Aorta (tissue), 5 donors: Measurements from ENCODE around the gene GPRIN1. TPM values are rescaled to one million over a fixed set of nuclear protein-coding genes. Genes with fewer than 3 reads are reported as not detected.
"Not testable (repeated sequence)": the region's sequence is repeated elsewhere in the genome, so short reads cannot be mapped to it uniquely, and the experiment has no call there.

ENCODE experiments used
- ATAC-seq: fragments of 200-7000 bp; cut with Tn5 transposase; one replicate; pipeline ENCODE4 v1.9.1; 2022; ENCODE audit warnings: moderate library complexity; ENCODE audit not compliant: low FRiP score
- DNase-seq, 2 donors: peaks; one replicate each; pipeline ENCODE4 v3.0.0-alpha.2; 2020
- H3K27ac ChIP-seq, 2 donors: one replicate each; pipeline ENCODE4 v1.5.1; 2013; ENCODE audit warnings: low read length in 2 of 2, mild to moderate bottlenecking in 2 of 2, moderate library complexity in 2 of 2, control low read depth in 1 of 2, inconsistent platforms in 1 of 2, low read depth in 1 of 2
- H3K27me3 ChIP-seq, 2 donors: one replicate each; pipeline ENCODE4 v1.6.1; 2013; ENCODE audit warnings: control low read depth in 1 of 2, low read length in 1 of 2, mild to moderate bottlenecking in 1 of 2, moderate library complexity in 1 of 2; ENCODE audit not compliant: insufficient read depth in 2 of 2, control insufficient read depth in 1 of 2
- H3K36me3 ChIP-seq, 2 donors: one replicate each; pipeline ENCODE4 v1.6.1; 2013; ENCODE audit warnings: control low read depth in 1 of 2, low read length in 1 of 2, mild to moderate bottlenecking in 1 of 2; ENCODE audit not compliant: insufficient read depth in 2 of 2, control insufficient read depth in 1 of 2
- H3K4me1 ChIP-seq, 2 donors: one replicate each; pipeline ENCODE4 v1.6.1; 2013; ENCODE audit warnings: low read length in 2 of 2, control low read depth in 1 of 2, mild to moderate bottlenecking in 1 of 2, moderate library complexity in 1 of 2; ENCODE audit not compliant: insufficient read depth in 2 of 2, control insufficient read depth in 1 of 2
- H3K4me3 ChIP-seq, 2 donors: one replicate each; pipeline ENCODE4 v1.5.1; 2013; ENCODE audit warnings: low read length in 2 of 2, control low read depth in 1 of 2, mild to moderate bottlenecking in 1 of 2
- H3K9me3 ChIP-seq: one replicate; pipeline ENCODE4 v1.6.1; 2013; ENCODE audit warnings: mild to moderate bottlenecking, low read length; ENCODE audit not compliant: control insufficient read depth
- WGBS, 2 donors: extraction: QIAGEN DNeasy Blood & Tissue Kit; methylation state at CpG; one replicate each; pipeline ENCODE4 v1.1.7; 2013; 5-methylcytosine and 5-hydroxymethylcytosine counted together
- intact Hi-C, 2 donors: fragments of 100-400 bp; cut with DNase I; formaldehyde crosslinking; loops; one replicate each; pipeline versions ENCODE4 v1.14.2 to v1.15.0; 2022
- polyA plus RNA-seq, 2 donors: library from polyadenylated mRNA; stranded (reverse); fragments of 200-250 nt; gene quantifications; one replicate each; pipeline ENCODE4 v1.2.3, GENCODE V29; 2013
- total RNA-seq, 2 donors: library from RNA; stranded (reverse); fragmentation: NEBNext Ultra II Directional; extraction: Animal tissue kit (Norgen Biotek cat#: 25700); gene quantifications; one replicate each; pipeline ENCODE4 v1.2.1, GENCODE V29; 2021
- donor health status: healthy with polysubstance abuse.
- donor health status: Bipolar disorder and iron deficiency.
- donor health status: DM: no; HTN: no; CAD: no.
- donor health status: DM: no; HTN: no; CAD: no.
- donor health status: DM: yes; HTN: yes; CAD: no.

The GPRIN1 gene
- total and polyA plus RNA-seq, 4 donors, result 0.15 to 0.87 (median 0.66) TPM

DNA sequence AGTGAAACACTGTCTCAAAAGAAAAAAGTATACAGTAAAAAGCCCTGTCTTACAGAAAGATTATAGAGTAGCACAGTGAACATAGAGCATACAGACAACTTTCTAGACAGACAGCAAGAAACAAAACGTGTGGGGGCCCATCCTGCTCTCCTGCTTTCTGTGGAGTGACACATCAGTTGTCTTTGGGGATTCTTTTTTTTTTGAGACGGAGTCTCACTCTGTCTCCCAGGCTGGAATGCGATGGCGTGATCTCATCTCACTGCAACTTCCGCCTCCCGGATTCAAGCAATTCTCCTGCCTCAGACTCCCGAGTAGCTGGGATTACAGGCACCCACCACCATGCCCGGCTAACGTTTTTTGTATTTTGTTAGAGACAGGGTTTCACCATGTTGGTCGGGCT is 46.0 kb downstream of the GPRIN1 start:
- Histone ChIP-seq H3K9me3 (no peaks in the 10 kb centered on the region), H3K4me3 (no peak overlapping the region), H3K4me1 (no peaks in the 10 kb centered on the region), H3K27ac (no peak overlapping the region), H3K27me3 (no peaks in the 10 kb centered on the region), H3K36me3 (no peaks in the 10 kb centered on the region)
- intact Hi-C loops, result no loop called here
- DNase-seq (no peak), ATAC-seq (no peak)
- 76 to 78% methylated on average over 10 of the region's 10 CpGs for WGBS, 2 donors

DNA sequence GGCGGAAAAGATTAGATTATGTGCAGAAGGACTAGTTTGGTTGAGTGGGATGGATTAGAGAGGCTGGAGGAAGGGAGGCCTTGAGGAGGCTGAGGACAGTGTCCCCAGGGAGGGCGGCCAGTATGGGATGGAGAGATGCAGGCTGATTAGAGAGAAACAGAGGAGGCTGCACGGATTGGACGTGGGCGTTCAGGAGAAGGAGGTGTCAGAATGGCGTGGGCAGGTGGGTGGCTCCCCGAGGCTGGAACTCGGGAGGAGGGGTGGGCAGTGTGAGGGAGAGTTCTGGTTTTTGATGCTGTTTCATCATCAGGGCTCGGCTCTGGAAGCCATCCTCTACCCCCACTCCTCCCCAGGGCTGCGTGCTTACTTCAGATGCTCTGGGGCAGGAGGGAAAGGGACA is 47.8 kb downstream of the GPRIN1 start:
- no peak overlapping the region for H3K4me3 ChIP-seq
- DNase-seq, result no peak
- no peak overlapping the region for H3K27ac ChIP-seq
- WGBS, 2 donors, result 55 to 57% methylated on average over 10 of the region's 10 CpGs
- H3K36me3 ChIP-seq, result no peaks in the 10 kb centered on the region
- intact Hi-C loops, result no loop called here
- no peaks in the 10 kb centered on the region for H3K27me3 ChIP-seq
- no peaks in the 10 kb centered on the region for H3K9me3 ChIP-seq
- no peaks in the 10 kb centered on the region for H3K4me1 ChIP-seq
- ATAC-seq, result no peak

DNA sequence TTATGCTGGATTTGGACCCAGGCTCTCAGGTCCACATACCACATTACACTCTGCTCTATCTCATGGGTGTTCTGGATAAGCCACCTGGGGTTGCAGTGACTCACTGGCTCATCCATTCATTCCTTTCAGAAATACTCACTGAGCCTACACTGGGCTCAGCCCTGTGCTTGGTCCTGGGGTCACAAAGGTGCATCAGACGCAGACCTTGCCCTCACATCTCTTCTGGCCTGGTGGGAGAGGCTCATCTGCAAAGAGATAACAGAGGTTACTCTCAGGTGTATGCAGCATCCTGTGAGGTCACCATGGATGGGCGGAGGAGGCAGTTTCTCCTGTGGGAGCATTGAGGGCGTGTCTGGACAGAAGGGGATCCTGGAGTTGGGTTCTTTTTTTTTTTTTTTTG is 48.7 kb downstream of the GPRIN1 start:
- H3K4me3 ChIP-seq, result no peak overlapping the region
- no peak for ATAC-seq
- DNase-seq, result no peak
- no peak overlapping the region for H3K27ac ChIP-seq
- no peaks in the 10 kb centered on the region for H3K36me3 ChIP-seq
- H3K4me1 ChIP-seq, result no peaks in the 10 kb centered on the region
- no peaks in the 10 kb centered on the region for H3K9me3 ChIP-seq
- intact Hi-C loops, result no loop called here
- no peaks in the 10 kb centered on the region for H3K27me3 ChIP-seq
- 83 to 91% methylated on average over 3 of the region's 3 CpGs for WGBS, 2 donors

DNA sequence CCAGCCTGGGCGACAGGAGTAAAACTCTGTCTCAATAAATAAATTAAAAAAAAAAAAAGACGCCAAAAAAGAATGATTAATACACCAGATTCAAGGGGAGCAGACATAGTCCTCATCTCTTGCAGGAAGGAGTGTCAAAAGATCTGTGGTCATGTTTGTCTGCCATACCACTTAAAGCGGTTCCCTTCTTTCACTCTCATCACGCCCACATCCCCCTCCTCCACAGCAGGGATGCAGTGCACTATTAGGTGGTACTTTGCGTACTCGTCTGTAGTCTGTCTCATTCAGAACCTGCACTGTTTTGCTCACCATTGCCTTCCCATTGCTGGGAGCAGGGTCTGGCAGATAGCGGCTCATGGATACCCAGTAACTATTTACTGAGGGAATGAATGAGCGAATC is 49.6 kb downstream of the GPRIN1 start:
- no peak for ATAC-seq

DNA sequence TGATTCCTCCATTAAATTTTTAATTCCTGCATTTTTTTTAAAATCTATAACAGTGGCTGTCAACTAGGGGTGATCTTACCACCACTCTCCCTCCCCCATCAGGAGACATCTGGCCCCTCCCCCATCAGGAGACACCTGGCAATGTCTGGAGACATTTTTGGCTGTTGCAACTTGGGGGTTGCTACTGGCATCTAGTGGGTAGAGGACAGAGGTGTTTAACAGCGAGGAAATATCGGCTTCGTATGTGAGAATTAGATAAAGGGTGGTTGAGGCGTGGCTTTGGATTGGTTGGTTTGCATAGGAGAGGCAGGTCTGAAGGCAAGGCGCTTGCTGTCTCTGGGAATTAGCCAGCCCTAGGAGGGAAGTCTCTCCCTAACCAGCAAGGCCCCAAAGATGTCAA is 50.3 kb downstream of the GPRIN1 start:
- H3K4me1 ChIP-seq, result no peaks in the 10 kb centered on the region
- no peak for DNase-seq
- no peaks in the 10 kb centered on the region for H3K36me3 ChIP-seq
- ATAC-seq, result no peak
- H3K9me3 ChIP-seq, result no peaks in the 10 kb centered on the region
- no peak overlapping the region for H3K4me3 ChIP-seq
- H3K27ac ChIP-seq, result no peak overlapping the region
- no peaks in the 10 kb centered on the region for H3K27me3 ChIP-seq
- 49 to 54% methylated on average over 5 of the region's 5 CpGs for WGBS, 2 donors
- intact Hi-C loops, result no loop called here

More for the DNA sequence above, 49.6 kb downstream of the GPRIN1 start:
- no peaks in the 10 kb centered on the region for H3K4me1 ChIP-seq
- H3K36me3 ChIP-seq, result no peaks in the 10 kb centered on the region
- no peak overlapping the region for H3K27ac ChIP-seq
- no peaks in the 10 kb centered on the region for H3K9me3 ChIP-seq
- whole genome bisulfite sequencing, 2 donors, result 70 to 71% methylated on average over 8 of the region's 8 CpGs
- no peaks in the 10 kb centered on the region for H3K27me3 ChIP-seq
- H3K4me3 ChIP-seq, result no peak overlapping the region
- no peak for DNase-seq
- intact Hi-C loops, result no loop called here

DNA sequence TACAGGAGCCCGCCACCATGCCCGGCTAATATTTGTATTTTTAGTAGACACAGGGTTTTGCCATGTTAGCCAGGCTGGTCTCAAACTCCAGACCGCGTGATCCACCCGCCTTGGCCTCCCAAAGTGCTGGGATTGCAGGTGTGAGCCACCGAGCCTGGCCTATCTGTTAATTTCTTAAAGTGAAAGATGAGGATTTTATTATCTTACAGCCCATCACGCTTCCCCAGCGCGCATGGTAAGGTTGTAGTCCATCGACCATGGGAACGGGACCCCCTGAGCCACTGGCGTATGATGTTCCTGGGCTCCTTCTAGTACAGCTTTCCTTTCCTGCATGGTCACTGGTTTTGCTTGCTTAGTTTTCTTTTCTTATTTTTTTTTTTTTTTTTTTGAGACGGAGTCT is 52.1 kb downstream of the GPRIN1 start:
- Histone ChIP-seq H3K36me3 (no peaks in the 10 kb centered on the region), H3K4me3 (no peak overlapping the region), H3K4me1 (no peaks in the 10 kb centered on the region), H3K9me3 (no peaks in the 10 kb centered on the region), H3K27me3 (no peaks in the 10 kb centered on the region), H3K27ac (no peak overlapping the region)
- DNase-seq (peak in 1 of 2 donors; percentile 61), ATAC-seq (no peak)
- intact Hi-C loops, result no loop called here
- WGBS, 2 donors, result 94 to 98% methylated on average over 12 to 13 of the region's 13 CpGs

DNA sequence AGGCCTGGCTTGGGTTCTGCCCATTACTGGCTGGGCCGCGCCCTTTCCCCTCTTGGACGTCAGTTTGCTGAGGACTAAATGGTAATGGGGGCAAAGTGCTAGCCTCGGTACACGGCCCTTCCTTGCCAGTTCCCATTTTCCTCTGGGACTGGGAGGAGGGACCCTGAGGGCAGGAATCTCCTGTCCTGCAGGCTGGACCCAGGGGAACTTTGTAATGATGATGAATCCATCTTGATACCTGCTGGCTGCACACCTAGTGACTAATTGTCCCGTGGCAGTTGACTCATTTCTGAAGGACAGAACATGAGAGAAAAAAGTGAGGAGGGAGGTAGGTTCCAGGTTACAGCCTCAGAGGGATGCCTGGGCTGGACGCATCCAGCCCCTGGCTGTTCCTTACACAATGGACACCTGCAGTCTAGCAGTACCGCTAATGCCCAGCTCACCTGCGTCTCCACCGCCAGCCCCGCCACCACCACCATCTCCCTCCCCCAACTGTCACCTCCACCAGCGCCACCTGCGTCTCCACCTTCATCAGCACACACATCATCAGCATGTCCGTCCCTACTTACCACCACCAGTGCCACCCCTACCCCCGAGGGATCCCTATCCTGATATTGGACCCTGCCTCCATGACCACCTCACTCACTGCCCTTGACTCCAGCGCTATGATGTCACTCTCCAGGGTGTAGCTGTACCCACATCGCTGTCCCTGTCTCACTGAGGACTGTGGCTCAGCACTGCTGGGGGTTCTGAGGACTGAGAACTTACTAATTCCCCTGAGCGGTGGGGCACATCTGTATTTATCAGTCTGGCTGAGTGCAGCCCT is 56.5 kb downstream of the GPRIN1 start:
- WGBS, 2 donors, result 64% methylated on average over 18 of the region's 18 CpGs
- DNase-seq (no peak), ATAC-seq (no peak)
- no peak overlapping the region for H3K27ac ChIP-seq
- no peaks in the 10 kb centered on the region for H3K36me3 ChIP-seq
- H3K4me3 ChIP-seq, result no peak overlapping the region
- H3K27me3 ChIP-seq, result no peaks in the 10 kb centered on the region
- intact Hi-C loops, result no loop called here
- H3K4me1 ChIP-seq, result no peaks in the 10 kb centered on the region
- no peaks in the 10 kb centered on the region for H3K9me3 ChIP-seq

DNA sequence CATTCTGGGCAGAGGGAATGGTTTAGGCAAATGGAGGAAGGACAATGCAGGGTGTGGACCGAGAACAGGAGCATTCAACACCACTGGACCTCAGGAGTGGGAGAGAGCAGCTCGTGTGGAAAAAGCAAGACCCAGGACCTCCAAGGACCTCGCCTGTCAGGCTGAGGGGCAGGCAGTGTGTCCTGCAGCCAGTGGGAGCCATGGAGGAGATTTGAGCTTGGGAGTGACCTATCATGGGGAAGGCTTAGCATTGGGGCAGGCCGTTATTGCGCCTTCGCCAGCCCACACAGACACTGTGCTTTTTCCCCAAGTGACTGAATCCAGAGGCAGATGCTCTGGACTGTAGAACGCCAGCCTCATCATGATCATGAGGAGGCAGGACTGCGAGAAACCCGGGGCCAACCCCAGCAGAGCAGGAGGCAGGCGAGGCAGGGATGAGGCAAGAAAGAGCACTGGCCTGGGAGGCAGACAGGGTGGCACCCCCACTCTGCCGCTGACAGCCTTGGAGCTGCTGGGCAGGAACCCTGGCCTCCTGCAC is 57.6 kb downstream of the GPRIN1 start:
- ATAC-seq, result no peak
- Histone ChIP-seq H3K27ac (no peak overlapping the region), H3K4me1 (no peaks in the 10 kb centered on the region), H3K27me3 (no peaks in the 10 kb centered on the region), H3K9me3 (no peaks in the 10 kb centered on the region), H3K4me3 (no peak overlapping the region), H3K36me3 (no peaks in the 10 kb centered on the region)
- WGBS, 2 donors, result 79 to 83% methylated on average over 11 of the region's 11 CpGs
- DNase-seq, result no peak
- intact Hi-C loops, result no loop called here

DNA sequence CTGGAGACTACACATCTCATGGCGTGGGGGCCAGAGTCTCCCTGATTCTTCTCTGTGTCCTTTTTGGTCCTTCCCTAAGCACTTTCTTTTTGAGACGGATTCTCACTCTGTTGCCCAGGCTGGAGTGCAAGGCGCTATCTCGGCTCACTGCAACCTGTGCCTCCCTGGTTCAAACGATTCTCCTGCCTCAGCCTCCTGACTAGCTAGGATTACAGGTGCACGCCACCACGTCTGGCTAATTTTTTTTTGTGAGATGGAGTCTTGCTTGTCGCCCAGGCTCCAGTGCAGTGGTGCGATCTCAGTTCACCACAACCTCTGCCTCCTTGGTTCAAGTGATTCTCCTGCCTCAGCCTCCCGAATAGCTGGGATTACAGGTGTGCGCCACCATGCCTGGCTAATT is 59.0 kb downstream of the GPRIN1 start:
- H3K4me3 ChIP-seq, H3K27ac ChIP-seq, H3K27me3 ChIP-seq, DNase-seq, H3K4me1 ChIP-seq, H3K9me3 ChIP-seq, intact Hi-C loops, ATAC-seq, H3K36me3 ChIP-seq: not testable (repeated sequence)
- 86 to 88% methylated on average over 11 of the region's 11 CpGs for WGBS, 2 donors
